HG03060 (cell line): Measurements from ENCODE around the gene WWOX.

ENCODE experiments used
- ATAC-seq: cut with Tn5 transposase; IDR thresholded peaks from one replicate; pipeline ENCODE4 v1.9.1; 2021; ENCODE audit warnings: low read depth, moderate number of reproducible peaks; ENCODE audit not compliant: unreplicated experiment

The WWOX gene

DNA sequence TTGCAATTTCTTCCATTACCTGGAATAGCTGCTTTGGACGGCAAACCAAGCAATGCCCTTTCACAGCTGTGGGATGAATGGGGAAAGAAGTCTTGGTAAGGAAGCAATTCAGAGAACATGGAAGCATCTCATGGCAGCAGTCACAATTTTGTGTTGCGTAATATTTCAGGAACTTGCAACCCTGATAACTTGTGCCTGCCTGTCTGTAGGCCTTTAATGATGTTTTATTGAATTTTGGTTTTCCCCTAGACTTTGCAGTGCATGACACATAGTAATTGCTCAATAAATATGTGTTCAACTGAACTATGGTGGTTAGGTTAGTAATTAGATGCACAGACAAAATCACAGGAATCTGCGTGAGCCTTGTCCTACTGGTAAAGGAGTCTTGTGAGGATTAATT lies 439.5 kb downstream of the WWOX start:
- ATAC-seq, result no peak

DNA sequence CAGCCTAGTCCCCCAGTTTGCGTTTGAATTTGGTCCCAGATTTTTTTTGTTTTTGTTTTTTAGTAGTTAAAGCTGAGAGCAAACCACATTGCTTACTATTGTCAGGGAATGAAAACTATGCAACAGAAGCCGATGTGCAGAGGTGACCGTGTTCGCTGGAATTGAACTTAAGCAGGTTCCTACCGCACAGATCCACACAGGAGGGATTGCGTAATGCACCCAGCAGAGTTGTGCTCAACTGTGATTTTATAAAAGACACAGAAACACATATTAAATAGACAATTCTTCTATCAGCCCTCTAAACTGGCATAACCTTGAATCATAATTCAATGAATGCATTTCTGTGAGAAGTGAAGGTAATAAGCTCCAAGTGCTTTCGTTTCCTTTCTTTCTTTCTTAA lies 443.0 kb downstream of the WWOX start:
- ATAC-seq, result no peak

DNA sequence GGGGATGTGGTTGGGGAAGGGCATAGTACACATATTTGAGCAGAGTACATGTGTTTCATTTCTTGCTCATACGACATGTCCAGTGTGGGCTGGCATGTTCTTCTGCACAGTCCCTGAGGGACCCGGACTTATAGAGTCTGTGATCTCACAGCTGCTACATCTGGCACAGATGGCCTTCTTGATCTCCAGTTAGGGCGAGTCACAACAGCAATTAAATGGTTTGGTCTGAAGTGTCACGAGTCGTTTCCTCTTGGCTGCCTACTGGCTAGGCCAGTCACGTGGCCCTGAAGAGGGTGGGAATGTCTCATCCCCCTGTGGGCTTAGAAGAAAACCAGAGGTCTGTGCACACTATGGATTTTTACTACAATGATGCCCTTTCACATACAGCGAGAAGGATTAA lies 443.6 kb downstream of the WWOX start:
- no peak for ATAC-seq

- ATAC-seq, result no peak
These were observed 449.9 kb downstream of the WWOX start for GRCh38 chr16:78549366-78549765.

- no peak for ATAC-seq
These were observed 452.1 kb downstream of the WWOX start for GRCh38 chr16:78551487-78552085.

- no peak for ATAC-seq
These were observed 452.7 kb downstream of the WWOX start for GRCh38 chr16:78552106-78552675.

DNA sequence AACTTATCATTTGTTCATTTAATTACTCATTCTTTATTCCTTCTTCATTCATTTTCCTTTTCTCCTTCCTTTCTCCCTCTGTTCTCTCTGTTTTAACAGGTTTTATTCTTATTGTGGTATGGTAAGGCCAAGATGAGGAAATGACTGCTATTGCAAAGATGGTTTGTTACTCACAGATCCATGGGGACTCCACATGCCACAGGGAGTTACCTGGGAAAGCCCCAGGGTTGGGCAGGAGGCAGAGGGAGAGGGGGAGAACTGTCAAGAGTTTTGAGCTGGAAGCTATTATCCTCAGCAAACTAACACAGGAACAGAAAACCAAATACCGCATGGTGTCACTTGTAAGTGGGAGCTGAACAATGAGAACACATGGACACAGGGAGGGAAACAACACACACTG lies 453.3 kb downstream of the WWOX start:
- no peak for ATAC-seq

- ATAC-seq, result no peak
These were observed 454.0 kb downstream of the WWOX start for GRCh38 chr16:78553268-78554039.

- no peak for ATAC-seq
These were observed 457.0 kb downstream of the WWOX start for GRCh38 chr16:78556421-78556820.

DNA sequence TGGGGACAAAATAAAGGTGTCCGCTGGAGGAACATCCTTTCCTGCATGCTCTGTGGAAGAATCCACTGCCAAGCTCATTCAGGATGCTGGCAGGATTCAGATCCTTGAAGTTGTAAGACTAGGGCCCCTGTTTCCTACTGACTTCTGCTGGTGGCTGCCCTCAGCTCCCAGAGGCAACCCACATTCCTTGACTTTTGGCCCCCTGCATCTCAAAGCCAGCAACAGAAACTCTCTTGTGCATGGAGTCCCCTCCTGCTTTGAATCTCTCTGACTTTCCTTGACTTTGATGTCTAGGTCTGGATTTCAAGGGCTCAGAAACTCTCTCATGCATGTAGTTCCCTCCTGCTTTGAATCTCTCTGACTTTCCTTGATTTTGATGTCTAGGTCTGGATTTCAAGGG lies 461.5 kb downstream of the WWOX start:
- ATAC-seq, result no peak

DNA sequence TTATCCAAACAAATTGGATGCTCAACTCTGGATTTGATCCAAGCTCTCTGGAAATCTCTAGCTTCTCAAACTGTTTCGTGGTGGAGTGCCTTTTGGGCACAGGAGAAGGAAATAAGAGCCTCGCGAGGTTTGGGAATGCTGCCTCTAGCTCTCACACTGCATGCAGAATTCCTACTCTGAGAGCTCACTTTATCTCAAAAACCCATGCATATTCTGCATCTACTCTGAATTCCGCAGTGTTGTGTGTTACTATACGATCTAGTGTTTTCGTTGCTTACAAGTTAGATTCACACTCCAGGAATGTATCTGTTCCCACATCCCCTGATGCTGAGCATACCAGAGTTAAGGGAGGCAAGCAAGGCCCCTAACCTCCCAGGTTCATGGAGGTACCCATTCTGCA lies 462.7 kb downstream of the WWOX start:
- ATAC-seq, result no peak

- ATAC-seq, result no peak
These were observed 463.2 kb downstream of the WWOX start for GRCh38 chr16:78562650-78563049.

GRCh38 chr16:78563905-78564304 lies 464.5 kb downstream of the WWOX start:
- ATAC-seq, result no peak

GRCh38 chr16:78566397-78567073 lies 467.1 kb downstream of the WWOX start:
- no peak for ATAC-seq

- ATAC-seq, result no peak
These were observed 471.1 kb downstream of the WWOX start for GRCh38 chr16:78570399-78571141.

DNA sequence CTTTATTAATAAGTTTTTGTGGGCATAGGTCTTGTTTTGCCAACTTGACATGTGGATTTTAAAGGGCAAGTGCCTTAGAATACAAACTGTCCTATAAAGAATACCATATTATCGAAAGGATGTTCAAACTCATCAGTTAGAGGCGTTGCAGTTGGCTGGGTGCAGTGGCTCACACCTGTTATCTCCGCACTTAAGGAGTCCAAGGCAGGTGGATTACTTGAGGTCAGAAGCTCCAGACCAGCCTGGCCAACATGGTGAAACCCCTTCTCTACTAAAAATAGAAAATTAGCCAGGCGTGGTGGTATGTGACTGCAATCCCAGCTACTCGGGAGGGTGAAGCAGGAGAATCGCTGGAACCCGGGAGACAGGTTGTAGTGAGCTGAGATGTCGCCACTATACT lies 472.0 kb downstream of the WWOX start:
- no peak for ATAC-seq

- no peak for ATAC-seq
These were observed 472.5 kb downstream of the WWOX start for GRCh38 chr16:78571898-78572358.

GRCh38 chr16:78574571-78574970 lies 475.1 kb downstream of the WWOX start:
- ATAC-seq, result no peak

DNA sequence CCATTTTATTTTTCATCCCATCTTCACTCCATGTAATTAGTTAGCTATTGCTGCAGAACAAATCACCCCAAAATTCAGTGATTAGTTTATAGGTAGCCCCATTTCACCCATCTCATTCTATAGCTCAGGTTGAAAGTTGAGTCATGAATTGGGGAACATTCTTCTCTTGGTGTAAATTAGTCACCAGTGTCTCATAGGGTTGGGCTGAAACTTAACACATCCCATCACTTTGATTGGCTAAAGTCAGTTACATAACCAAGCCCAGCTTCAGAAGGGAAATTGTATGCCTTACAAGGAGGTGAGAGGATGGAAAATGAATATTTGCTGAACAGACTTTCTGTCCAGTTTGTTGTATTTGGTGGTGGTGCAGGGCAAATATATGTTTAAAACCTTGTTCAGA lies 477.5 kb downstream of the WWOX start:
- ATAC-seq, result no peak

- ATAC-seq, result no peak
These were observed 478.2 kb downstream of the WWOX start for GRCh38 chr16:78577630-78578029.

DNA sequence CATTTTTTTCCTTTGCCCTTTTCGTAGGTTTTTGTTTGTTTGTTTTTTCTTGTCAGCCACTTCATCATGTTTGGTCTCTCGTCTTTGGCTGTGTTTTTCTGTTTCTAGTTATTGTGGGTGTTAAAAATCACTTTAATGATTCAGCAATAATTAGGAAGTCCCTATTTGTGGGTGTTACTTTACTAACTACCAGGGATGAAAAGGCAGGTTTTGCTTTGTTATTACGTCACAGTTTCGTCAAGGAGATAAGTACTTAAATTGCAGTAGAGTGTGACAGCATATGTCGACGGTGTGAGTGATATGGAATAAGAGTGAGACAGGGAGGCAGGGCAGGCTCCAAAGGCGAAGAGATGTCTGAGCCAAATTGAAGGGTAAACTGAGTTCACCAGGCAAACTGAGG lies 479.6 kb downstream of the WWOX start:
- ATAC-seq, result no peak
